ENCODE data around the gene SFXN2. TPM values are rescaled to one million over a fixed set of nuclear protein-coding genes. Genes with fewer than 3 reads are reported as not detected.

The SFXN2 gene, protein sequence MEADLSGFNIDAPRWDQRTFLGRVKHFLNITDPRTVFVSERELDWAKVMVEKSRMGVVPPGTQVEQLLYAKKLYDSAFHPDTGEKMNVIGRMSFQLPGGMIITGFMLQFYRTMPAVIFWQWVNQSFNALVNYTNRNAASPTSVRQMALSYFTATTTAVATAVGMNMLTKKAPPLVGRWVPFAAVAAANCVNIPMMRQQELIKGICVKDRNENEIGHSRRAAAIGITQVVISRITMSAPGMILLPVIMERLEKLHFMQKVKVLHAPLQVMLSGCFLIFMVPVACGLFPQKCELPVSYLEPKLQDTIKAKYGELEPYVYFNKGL
- 0.68 and 4.3 TPM in 2 replicates for total RNA-seq

DNA sequence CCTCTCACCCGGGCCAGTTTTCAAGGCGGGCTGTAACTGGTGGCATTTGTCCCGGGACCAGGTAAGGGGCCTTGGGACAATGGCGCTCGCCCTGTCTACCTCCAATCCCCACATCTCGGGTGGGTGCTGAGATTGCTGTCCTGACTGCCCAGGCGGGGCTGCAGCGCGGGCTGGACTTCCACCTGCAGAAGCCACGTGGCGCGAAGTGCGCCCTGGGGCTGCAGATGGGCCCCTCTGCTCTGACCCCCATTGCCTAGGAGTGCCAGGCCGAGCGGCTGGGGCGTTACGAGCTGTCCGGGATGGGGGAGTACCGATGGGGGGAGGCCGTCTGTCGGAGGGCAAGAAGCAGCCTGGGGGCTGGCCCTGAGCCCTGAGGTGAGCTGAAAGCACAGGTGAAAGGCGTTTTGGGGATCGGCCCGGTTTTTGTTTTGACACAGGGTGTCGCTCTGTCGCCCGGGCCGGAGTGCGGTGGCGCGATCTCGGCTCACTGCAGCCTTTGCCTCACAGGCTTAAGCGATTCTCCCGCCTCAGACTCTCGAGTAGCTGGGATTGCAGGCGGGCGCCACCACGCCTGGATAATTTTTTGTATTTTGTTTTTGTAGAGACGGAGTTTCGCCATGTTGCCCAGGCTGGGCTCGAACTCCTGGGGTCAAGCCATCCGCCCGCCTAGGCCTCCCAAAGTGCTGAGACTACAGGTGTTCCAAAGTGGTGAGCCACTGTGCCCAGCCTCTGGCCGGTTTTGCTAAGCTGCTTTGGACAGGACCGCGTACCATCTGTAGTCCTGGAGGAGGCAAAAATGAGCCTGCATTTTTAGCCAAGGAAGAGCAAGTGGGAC, at the start of gene SFXN2:
SFXN2 (plus strand) TSS at position 16 of the 835 bp plus-strand sequence. CDS start 12,001 bp downstream, outside the sequence.

DNA sequence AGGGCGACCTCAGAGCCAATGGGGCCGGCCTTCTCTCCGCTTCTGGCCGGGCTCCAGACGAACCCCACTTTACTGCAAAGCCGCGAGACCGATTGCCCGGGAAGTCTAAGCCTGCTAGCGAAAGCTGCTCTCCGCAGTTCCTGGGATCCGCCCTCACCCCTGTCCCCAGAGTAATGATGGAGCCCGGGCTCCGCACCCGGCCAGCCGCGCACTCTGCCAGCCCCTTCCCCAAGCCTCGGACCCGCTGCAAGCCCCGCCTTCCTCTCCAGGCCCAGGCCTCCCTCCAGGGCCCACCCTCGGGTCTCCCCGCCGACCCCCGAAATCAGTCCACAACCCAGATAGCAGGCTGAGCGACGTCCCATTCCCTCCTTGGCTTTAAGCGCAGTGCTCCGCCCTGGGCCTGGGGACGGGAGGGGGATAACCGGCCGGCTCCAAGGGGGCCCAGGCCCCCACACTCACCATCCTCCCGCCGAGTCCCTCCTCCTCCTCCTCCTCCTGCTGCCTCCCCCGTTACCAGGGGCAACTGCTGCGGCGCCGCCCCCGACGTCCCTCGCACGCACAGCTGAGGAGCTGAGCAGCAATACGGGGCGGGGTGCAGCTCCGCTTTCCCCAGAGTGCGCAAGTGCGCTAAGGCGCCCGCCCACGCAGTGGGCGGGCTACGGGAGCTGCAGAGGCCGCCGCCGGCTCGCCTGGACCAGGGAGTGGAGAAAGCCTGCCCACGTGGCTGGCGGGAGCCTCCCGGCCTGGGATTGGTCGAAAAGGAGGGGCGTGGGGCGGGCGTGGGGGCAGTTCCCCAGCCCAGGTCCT, 419 bp upstream of the SFXN2 start, which contains the start of gene ARL3:
ARL3 (minus strand) TSS at position 584 of the 807 bp plus-strand sequence; CDS start at position 462, 122 bp downstream.

DNA sequence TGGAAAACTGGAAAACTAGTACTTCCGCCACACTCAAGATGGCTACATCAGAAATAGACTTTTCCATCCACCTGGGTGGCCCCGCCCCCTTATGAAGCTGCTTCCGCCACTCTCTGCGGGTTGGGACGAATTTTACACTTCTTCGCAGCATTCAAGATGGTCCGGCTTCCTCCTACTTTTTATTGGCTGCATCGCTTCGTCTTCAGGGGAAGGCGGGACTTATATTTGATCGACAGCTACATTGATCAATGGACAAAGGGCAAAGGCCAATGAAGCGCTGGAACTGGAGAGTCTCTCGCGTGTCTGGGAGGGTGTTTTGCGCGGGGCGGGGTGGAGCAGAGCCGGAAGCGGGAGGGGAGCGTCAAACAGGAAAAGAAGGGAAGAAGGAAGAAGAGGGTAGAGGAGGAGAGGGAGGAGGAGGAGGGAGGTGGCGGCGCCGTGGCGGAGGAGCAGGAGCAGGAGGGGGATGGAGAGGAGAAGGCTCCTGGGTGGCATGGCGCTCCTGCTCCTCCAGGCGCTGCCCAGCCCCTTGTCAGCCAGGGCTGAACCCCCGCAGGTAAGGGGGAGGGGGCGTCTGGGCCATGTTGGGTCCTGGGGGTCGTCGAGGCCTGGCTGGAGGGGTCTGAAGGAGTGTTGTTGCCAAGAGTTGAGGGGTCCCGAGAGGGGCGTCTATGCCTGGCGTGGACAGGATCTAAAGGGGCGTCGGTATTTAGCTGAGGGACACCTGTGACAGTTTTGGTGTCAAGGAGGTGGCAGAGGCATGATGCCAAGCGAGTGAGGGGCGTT, 29.3 kb downstream of the SFXN2 start, which contains the start of gene WBP1L:
WBP1L (plus strand) TSS at position 361 of the 786 bp plus-strand sequence; CDS start at position 467, 106 bp downstream.

Other genes starting within 250 kb of the SFXN2 start
- gene ACTR1A, start 211.9 kb upstream of the SFXN2 start, total RNA-seq = 68.0 and 114 TPM in 2 replicates
- 8.2 and 9.0 TPM in 2 replicates for gene SUFU, start 210.7 kb upstream of the SFXN2 start, total RNA-seq
- 96.6 and 109 TPM in 2 replicates for gene TRIM8, start 70.2 kb upstream of the SFXN2 start, total RNA-seq
- gene ARL3, start 239 bp upstream of the SFXN2 start, total RNA-seq = 5.3 and 7.8 TPM in 2 replicates
- gene WBP1L, start 29.3 kb downstream of the SFXN2 start, total RNA-seq = 63.7 and 76.1 TPM in 2 replicates
- gene CYP17A1, start 122.8 kb downstream of the SFXN2 start, total RNA-seq = not detected in 2 replicates
- 22.5 and 26.0 TPM in 2 replicates for gene BORCS7, start 139.6 kb downstream of the SFXN2 start, total RNA-seq
- 0.70 and 1.0 TPM in 2 replicates for gene AS3MT, start 154.8 kb downstream of the SFXN2 start, total RNA-seq
- 5.1 and 6.1 TPM in 2 replicates for gene CNNM2, start 203.7 kb downstream of the SFXN2 start, total RNA-seq